ENCODE results near the gene ARL5A. TPM values are rescaled to one million over a fixed set of nuclear protein-coding genes. Genes with fewer than 3 reads are reported as not detected.

The ARL5A gene
- total and polyA plus RNA-seq, 9 of the 15 experiments (the other 6 are each of a cell fraction or from before 2014, with no cell fraction given), result 16.3 to 117 (median 88.4) TPM

- TF ChIP-seq CBX1 (IDR thresholded peaks at IDR 0.05; ENCODE audit: low read depth) (no peak), ZNF444 (CRISPR knock-in tag; IDR thresholded peaks at IDR 0.05) (no peak), ZNF589 (CRISPR knock-in tag; IDR thresholded peaks at IDR 0.05; ENCODE audit: low read depth) (no peak), MEF2D (tag; conservative IDR thresholded peaks at IDR 0.05; ENCODE audit: low read depth) (0 out of 2 replicates have a peak, but pooled peaks have one; percentile 44), CREB3L1 (IDR thresholded peaks at IDR 0.05; ENCODE audit: borderline replicate concordance, low read depth) (no peak), ARID3B (CRISPR knock-in tag; IDR thresholded peaks at IDR 0.05; ENCODE audit: borderline replicate concordance) (no peak), NFYB (IDR thresholded peaks at IDR 0.05; ENCODE audit: extremely low read depth, insufficient read length) (no peak), SAP30 (IDR thresholded peaks at IDR 0.05; ENCODE audit: borderline replicate concordance, insufficient read depth, low read depth, low read length, poor library complexity, severe bottlenecking) (no peak), FOXK2 (conservative IDR thresholded peaks at IDR 0.05 in 1 of 2, IDR thresholded peaks at IDR 0.05 in 1 of 2; ENCODE audit: low read depth in 2 of 2) (0 out of 4 replicates have a peak, but pooled peaks of 1 of the 2 experiments have one; percentile 46), E2F5 (CRISPR knock-in tag; IDR thresholded peaks at IDR 0.05) (no peak), KLF16 (IDR thresholded peaks at IDR 0.05) (peak; percentile 89), NKRF (IDR thresholded peaks at IDR 0.05; ENCODE audit: borderline replicate concordance) (no peak), ZNF175 (CRISPR knock-in tag; IDR thresholded peaks at IDR 0.05; ENCODE audit: low read depth) (peak; percentile 54; the same call in 1 of the 2 replicates), ZBTB5 (IDR thresholded peaks at IDR 0.05) (no peak), ZNF507 (tag; conservative IDR thresholded peaks at IDR 0.05) (no peak), ZNF3 (CRISPR knock-in tag; IDR thresholded peaks at IDR 0.05) (no peak)
Observed at GRCh38 chr2:151789055-151789834, 39.0 kb downstream of the ARL5A start (continued).

Data from K562 (cell line).